ENCODE results near the gene MAGI1. TPM values are rescaled to one million over a fixed set of nuclear protein-coding genes. Genes with fewer than 3 reads are reported as not detected.

MAGI1 gene
- total and polyA plus RNA-seq, 10 donors: 3.5 to 104 (median 62.3) TPM

GRCh38 chr3:65607101-65607500 lies 431.6 kb downstream of the MAGI1 start:
- TF ChIP-seq POLR2A (IDR thresholded peaks at IDR 0.05) (no peak), POLR2AphosphoS5 (IDR thresholded peaks at IDR 0.05) (no peak), CTCF (IDR thresholded peaks at IDR 0.05 in 8 of 11, conservative IDR thresholded peaks at IDR 0.05 in 3 of 11) (no peak)
- DNase-seq: no peak
- H3K36me3 ChIP-seq: no peaks in the 10 kb centered on the region
- intact Hi-C loops (cut with DNase I; ENCODE audit: low total_unique reads): no loop called here
- no peak overlapping the region for H3K27ac ChIP-seq
- no peaks in the 10 kb centered on the region for H3K27me3 ChIP-seq (replicated peaks in 1 of 7)
- H3K4me3 ChIP-seq: no peak overlapping the region
- no peaks in the 10 kb centered on the region for H3K9me3 ChIP-seq
- no peaks in the 10 kb centered on the region for H3K4me1 ChIP-seq

- DNase-seq: no peak
- intact Hi-C loops (cut with DNase I; ENCODE audit: low total_unique reads): no loop called here
- H3K9me3 ChIP-seq: no peaks in the 10 kb centered on the region
- no peaks in the 10 kb centered on the region for H3K36me3 ChIP-seq
- no peak overlapping the region for H3K4me3 ChIP-seq
- H3K4me1 ChIP-seq: no peaks in the 10 kb centered on the region
- H3K27ac ChIP-seq: no peak overlapping the region
- TF ChIP-seq POLR2A (IDR thresholded peaks at IDR 0.05) (no peak), POLR2AphosphoS5 (IDR thresholded peaks at IDR 0.05) (no peak), CTCF (IDR thresholded peaks at IDR 0.05 in 8 of 11, conservative IDR thresholded peaks at IDR 0.05 in 3 of 11) (no peak)
- WGBS, 5 donors: 90 to 96% (median 93%) methylated on average over 5 of the region's 5 CpGs
- H3K27me3 ChIP-seq (replicated peaks in 1 of 7): no peaks in the 10 kb centered on the region
These were observed 432.8 kb downstream of the MAGI1 start for GRCh38 chr3:65605876-65606432.

- intact Hi-C loops (cut with DNase I; ENCODE audit: low total_unique reads): no loop called here
These were observed 433.7 kb downstream of the MAGI1 start for GRCh38 chr3:65604863-65605526.

More at GRCh38 chr3:65604863-65605526, 433.7 kb downstream of the MAGI1 start:
- Histone ChIP-seq H3K4me1 (no peaks in the 10 kb centered on the region), H3K36me3 (no peaks in the 10 kb centered on the region), H3K27me3 (replicated peaks in 1 of 7) (no peaks in the 10 kb centered on the region), H3K27ac (no peak overlapping the region), H3K4me3 (no peak overlapping the region), H3K9me3 (no peaks in the 10 kb centered on the region)
- WGBS, 5 donors: 60 to 83% (median 81%) methylated on average over 3 of the region's 3 CpGs
- TF ChIP-seq POLR2A (IDR thresholded peaks at IDR 0.05) (no peak), CTCF (IDR thresholded peaks at IDR 0.05 in 8 of 11, conservative IDR thresholded peaks at IDR 0.05 in 3 of 11) (no peak), POLR2AphosphoS5 (IDR thresholded peaks at IDR 0.05) (no peak)
- DNase-seq: no peak
